WTC11 (cell line): ENCODE data around the gene SFT2D2.

Experiments
- CTCF ChIP-seq: fragments of 200-600 bp; IDR thresholded peaks from 2 replicates; pipeline ENCODE4 v1.8.0; 2022; ENCODE audit warnings: antibody characterized with exemption
- ZNF512 ChIP-seq: sonication (generic); formaldehyde crosslinking; IDR thresholded peaks from 2 replicates; pipeline ENCODE4 v1.8.1; 2022; ENCODE audit warnings: missing genetic modification reagents, borderline replicate concordance

- TF ChIP-seq ZNF512 (CRISPR knock-in tag): no peak
- no peak for TF ChIP-seq CTCF
Observed at GRCh38 chr1:168257397-168257796, 31.6 kb downstream of the SFT2D2 start.
